IMR-90 (cell line): ENCODE measurements around the gene IL17RE. TPM values are rescaled to one million over a fixed set of nuclear protein-coding genes. Genes with fewer than 3 reads are reported as not detected.

Source experiments
- ATAC-seq: fragments of 200-7000 bp; cut with Tn5 transposase; 2 replicates; pipeline ENCODE4 v1.9.1; 2020; ENCODE audit warnings: low read depth, mild to moderate bottlenecking, moderate library complexity
- BruUV-seq: library from RNA; stranded (reverse); fragments of 400-500 nt; replicated peaks from 2 replicates; lab custom pipeline; 2021; lab: Mats Ljungman, UMichigan
- CTCF ChIA-PET: fragments of 300-600 bp; formaldehyde crosslinking; extraction: SDS; loops from one replicate; lab custom pipeline; 2021; ENCODE audit warnings: antibody characterized with exemption; lab: Yijun Ruan, JAX
- POLR2A ChIA-PET: fragments of 300-600 bp; sonication (Branson Sonifier 250); formaldehyde crosslinking; loops from one replicate; lab custom pipeline; 2022; ENCODE audit warnings: antibody characterized with exemption; ENCODE audit not compliant: unreplicated experiment; lab: Charles Lee
- DNase-seq: peaks from one replicate; pipeline ENCODE4 v3.0.0; 2013
- H2AFZ ChIP-seq: replicated peaks from 2 replicates; pipeline ENCODE3; 2013; ENCODE audit warnings: low read length, mild to moderate bottlenecking; ENCODE audit not compliant: poor library complexity
- H2AK5ac ChIP-seq: 2 replicates; pipeline ENCODE4 v1.6.1; 2013; ENCODE audit warnings: low read depth, low read length, inconsistent platforms
- H2AK9ac ChIP-seq: replicated peaks from 2 replicates; pipeline ENCODE3; 2013; ENCODE audit warnings: mild to moderate bottlenecking, low read depth, low read length, moderate library complexity; ENCODE audit not compliant: poor library complexity
- H2BK120ac ChIP-seq: 2 replicates; pipeline ENCODE4 v1.6.1; 2013; ENCODE audit warnings: low read depth, low read length, inconsistent platforms
- H2BK15ac ChIP-seq: 3 replicates; pipeline ENCODE4 v1.6.1; 2013; ENCODE audit warnings: low read depth, low read length, inconsistent platforms
- H2BK20ac ChIP-seq: 2 replicates; pipeline ENCODE4 v1.6.1; 2013; ENCODE audit warnings: low read depth, mild to moderate bottlenecking, inconsistent platforms, low read length, moderate library complexity
- H2BK5ac ChIP-seq: 2 replicates; pipeline ENCODE4 v1.6.1; 2013; ENCODE audit warnings: mild to moderate bottlenecking, low read depth, low read length, inconsistent platforms; ENCODE audit not compliant: poor library complexity, severe bottlenecking
- H3K14ac ChIP-seq: replicated peaks from 2 replicates; pipeline ENCODE4 v1.6.1; 2013; ENCODE audit warnings: low read depth, low read length, inconsistent platforms
- H3K18ac ChIP-seq: 2 replicates; pipeline ENCODE4 v1.6.1; 2013; ENCODE audit warnings: low read depth, low read length, control low read depth
- H3K23ac ChIP-seq: 2 replicates; pipeline ENCODE4 v1.6.1; 2013; ENCODE audit warnings: low read depth, low read length, inconsistent platforms
- H3K27ac ChIP-seq: 2 replicates; pipeline ENCODE4 v1.5.1; 2013; ENCODE audit warnings: mild to moderate bottlenecking, control low read depth, low read length; ENCODE audit not compliant: insufficient read depth
- H3K27me3 ChIP-seq: 2 replicates; pipeline ENCODE4 v1.6.1; 2013; ENCODE audit warnings: low read length; ENCODE audit not compliant: control insufficient read depth, insufficient read depth
- H3K36me3 ChIP-seq: 2 replicates; pipeline ENCODE4 v1.6.1; 2013; ENCODE audit warnings: low read length, mixed read lengths; ENCODE audit not compliant: control insufficient read depth, insufficient read depth
- H3K4ac ChIP-seq: 2 replicates; pipeline ENCODE4 v1.6.1; 2013; ENCODE audit warnings: low read depth, low read length, inconsistent platforms
- H3K4me1 ChIP-seq: 2 replicates; pipeline ENCODE4 v1.6.1; 2013; ENCODE audit warnings: low read length, mixed read lengths; ENCODE audit not compliant: control insufficient read depth, insufficient read depth
- H3K4me2 ChIP-seq: 2 replicates; pipeline ENCODE4 v1.6.1; 2013; ENCODE audit warnings: low read depth, mild to moderate bottlenecking, control low read depth, low read length, moderate library complexity
- H3K4me3 ChIP-seq: 2 replicates; pipeline ENCODE4 v1.5.1; 2013; ENCODE audit warnings: low read depth, mild to moderate bottlenecking, control low read depth, low read length, moderate library complexity; ENCODE audit not compliant: insufficient read depth
- H3K56ac ChIP-seq: 2 replicates; pipeline ENCODE4 v1.6.1; 2013; ENCODE audit warnings: low read length, inconsistent platforms; ENCODE audit not compliant: insufficient read depth; ENCODE audit errors: extremely low read depth
- H3K79me1 ChIP-seq, 2 experiments: 2 replicates each; pipeline ENCODE4 v1.6.1; 2013; ENCODE audit warnings: low read length in 2 of 2, inconsistent platforms in 1 of 2, low read depth in 1 of 2
- H3K9ac ChIP-seq: 2 replicates; pipeline ENCODE4 v1.6.1; 2013; ENCODE audit warnings: low read depth, low read length, control low read depth
- H3K9me1 ChIP-seq: 2 replicates; pipeline ENCODE4 v1.6.1; 2013; ENCODE audit warnings: low read length, inconsistent platforms; ENCODE audit not compliant: insufficient read depth
- H3K9me3 ChIP-seq: 2 replicates; pipeline ENCODE4 v1.6.1; 2013; ENCODE audit warnings: low read length; ENCODE audit not compliant: control insufficient read depth, insufficient read depth
- H4K20me1 ChIP-seq: 2 replicates; pipeline ENCODE4 v1.6.1; 2013; ENCODE audit warnings: low read length, inconsistent platforms; ENCODE audit not compliant: insufficient read depth
- H4K5ac ChIP-seq: 2 replicates; pipeline ENCODE4 v1.6.1; 2013; ENCODE audit warnings: mild to moderate bottlenecking, low read depth, low read length, control low read depth
- H4K8ac ChIP-seq, 2 experiments: 2 replicates each; pipeline ENCODE4 v1.6.1; 2013; ENCODE audit warnings: low read depth in 2 of 2, low read length in 2 of 2, control low read depth in 1 of 2, inconsistent platforms in 1 of 2
- H4K91ac ChIP-seq: 2 replicates; pipeline ENCODE4 v1.6.1; 2013; ENCODE audit warnings: low read depth, low read length, inconsistent platforms; ENCODE audit not compliant: insufficient read depth
- BHLHE40 ChIP-seq: fragments of 150-350 bp; IDR thresholded peaks from 2 replicates; pipeline ENCODE4 v1.6.1; 2016; ENCODE audit warnings: mild to moderate bottlenecking, low read depth, low read length
- CEBPB ChIP-seq: IDR thresholded peaks from 2 replicates; pipeline ENCODE4 v1.6.1; 2012; ENCODE audit warnings: low read depth, low read length, improper control_type of control experiment
- CHD1 ChIP-seq: IDR thresholded peaks from 2 replicates; pipeline ENCODE4 v1.6.1; 2012; ENCODE audit warnings: low read depth, low read length, improper control_type of control experiment
- FOS ChIP-seq: fragments of 150-350 bp; IDR thresholded peaks from 2 replicates; pipeline ENCODE4 v1.6.1; 2016; ENCODE audit warnings: low read depth, low read length
- MAFK ChIP-seq: IDR thresholded peaks from 2 replicates; pipeline ENCODE4 v1.6.1; 2012; ENCODE audit warnings: low read depth, low read length, improper control_type of control experiment
- NFE2L2 ChIP-seq: fragments of 150-350 bp; IDR thresholded peaks from 2 replicates; pipeline ENCODE4 v1.6.1; 2016; ENCODE audit warnings: low read depth, mild to moderate bottlenecking, low read length
- POLR2A ChIP-seq: IDR thresholded peaks from 2 replicates; pipeline ENCODE4 v1.6.1; 2012; ENCODE audit warnings: mild to moderate bottlenecking, low read depth, low read length
- RAD21 ChIP-seq: IDR thresholded peaks from 2 replicates; pipeline ENCODE4 v1.6.1; 2012; ENCODE audit warnings: low read length, improper control_type of control experiment
- RFX5 ChIP-seq: IDR thresholded peaks from 2 replicates; pipeline ENCODE4 v1.8.0; 2012; ENCODE audit warnings: low read depth, mild to moderate bottlenecking, low read length, moderate library complexity
- SMC3 ChIP-seq: fragments of 150-350 bp; IDR thresholded peaks from 2 replicates; pipeline ENCODE4 v1.6.1; 2016; ENCODE audit warnings: low read depth, mild to moderate bottlenecking, antibody characterized with exemption, low read length, moderate library complexity
- dilution Hi-C: fragments of 300-500 bp; cut with HindIII; formaldehyde crosslinking; loops from one replicate; pipeline ENCODE4 v1.14.3; 2018; ENCODE audit warnings: low sequenced_read_pairs; ENCODE audit not compliant: unreplicated experiment
- in situ Hi-C: fragments of 300-500 bp; cut with MboI; formaldehyde crosslinking; loops from 3 replicates; pipeline ENCODE4 v1.14.3; 2019; ENCODE audit warnings: low sequenced_read_pairs, inconsistent platforms, mixed read lengths
- intact Hi-C: fragments of 100-400 bp; cut with micrococcal nuclease; formaldehyde crosslinking; loops from 2 replicates; pipeline ENCODE4 v1.10.0; 2022
- polyA plus RNA-seq, 3 experiments: library from polyadenylated mRNA; depleted of rRNA; stranded (reverse); fragments of >200 nt; gene quantifications; 2 replicates each; pipeline ENCODE4 v1.2.3, GENCODE V29; 2012; ENCODE audit warnings: low replicate concordance in 1 of 3
- total RNA-seq: library from RNA; depleted of rRNA; stranded (reverse); fragments of >200 nt; gene quantifications from 2 replicates; pipeline ENCODE4 v1.2.3, GENCODE V29; 2012
- TF ChIP-seq, protein P1 (sequence below): conservative IDR thresholded peaks from 2 replicates; pipeline ENCODE4 v1.5.1; 2012; ENCODE audit warnings: mild to moderate bottlenecking, low read depth, low read length, improper control_type of control experiment
- TF ChIP-seq, protein P2 (sequence below): fragments of 150-350 bp; IDR thresholded peaks from 2 replicates; pipeline ENCODE4 v1.6.1; 2016; ENCODE audit warnings: low read depth, mild to moderate bottlenecking, low read length, moderate library complexity, borderline replicate concordance

IL17RE gene
- total and polyA plus RNA-seq, 2 of the 4 experiments (the other 2 are of a cell fraction) = 0.90 to 7.2 TPM

DNA sequence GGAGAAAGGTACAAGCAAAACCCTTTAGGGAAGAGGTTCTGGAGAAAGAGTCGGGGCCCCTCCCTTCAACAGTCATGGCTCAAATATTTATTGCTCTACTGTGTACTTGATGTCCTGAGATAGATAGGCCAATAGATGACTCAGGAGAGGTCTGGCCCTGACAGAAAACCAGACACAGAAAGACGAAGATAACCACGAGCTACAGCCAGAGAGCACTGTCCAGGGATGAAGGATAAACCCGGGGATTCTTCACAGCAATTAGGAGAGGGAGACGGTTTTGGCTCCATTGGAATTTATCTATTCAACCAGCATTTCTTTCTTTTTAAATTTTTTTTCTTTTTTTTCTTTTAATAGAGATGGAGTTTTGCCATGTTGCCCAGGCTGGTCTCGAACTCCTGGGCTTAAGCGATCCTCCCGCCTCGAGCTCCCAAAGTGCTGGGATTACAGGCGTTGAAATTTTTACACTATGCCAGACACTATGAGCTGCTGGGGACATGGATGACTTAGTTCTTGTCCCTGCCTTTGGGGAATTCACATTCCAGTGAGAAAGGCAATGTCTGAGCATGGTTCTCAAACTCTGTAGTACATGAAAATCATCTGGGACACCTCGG is 18.0 kb upstream of the IL17RE start (continued):
- TF ChIP-seq RAD21 = no peak
- no peak for TF ChIP-seq MAFK

DNA sequence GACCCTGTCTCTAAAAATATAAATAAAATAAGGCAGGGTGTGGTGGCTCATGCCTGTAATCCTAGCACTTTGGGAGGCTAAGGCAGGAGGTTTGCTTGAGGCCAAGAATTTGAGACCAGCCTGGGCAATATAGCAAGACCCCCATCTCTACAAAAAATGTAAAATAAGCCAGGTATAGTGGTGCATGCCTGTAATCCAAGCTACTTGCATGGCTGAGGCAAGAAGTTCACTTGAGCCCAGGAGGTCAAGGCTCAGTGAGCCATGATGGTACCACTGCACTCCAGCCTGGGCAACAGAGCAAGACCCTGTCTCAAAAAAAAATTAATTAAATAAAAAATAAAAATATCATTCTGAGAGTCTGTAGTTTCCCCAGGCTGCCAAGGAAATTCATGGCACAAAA is 16.3 kb upstream of the IL17RE start:
- no peak overlapping the region for H3K18ac ChIP-seq
- H3K4me2 ChIP-seq = no peak overlapping the region
- no peak overlapping the region for H2BK20ac ChIP-seq
- peaks cover 6% of the 10 kb centered on the region for H3K4me1 ChIP-seq
- H3K9ac ChIP-seq = no peak overlapping the region
- no peak overlapping the region for H4K5ac ChIP-seq
- H3K23ac ChIP-seq = no peak overlapping the region
- no peak overlapping the region for H2BK15ac ChIP-seq
- no peak overlapping the region for H3K14ac ChIP-seq
- H3K27me3 ChIP-seq = no peaks in the 10 kb centered on the region
- in situ Hi-C loops (no loop called here), intact Hi-C loops (no loop called here), dilution Hi-C loops (no loop called here)
- POLR2A ChIA-PET = no interaction called here
- H2AK5ac ChIP-seq = no peak overlapping the region
- H4K8ac ChIP-seq = no peak overlapping the region
- H3K36me3 ChIP-seq = no peaks in the 10 kb centered on the region
- no peaks in the 10 kb centered on the region for H3K9me1 ChIP-seq
- TF ChIP-seq CEBPB (no peak), CHD1 (no peak), POLR2A (no peak), FOS (no peak), BHLHE40 (no peak), SMC3 (no peak), NFE2L2 (no peak), RFX5 (no peak), MAFK (no peak)
- TF ChIP-seq, protein P1, sequence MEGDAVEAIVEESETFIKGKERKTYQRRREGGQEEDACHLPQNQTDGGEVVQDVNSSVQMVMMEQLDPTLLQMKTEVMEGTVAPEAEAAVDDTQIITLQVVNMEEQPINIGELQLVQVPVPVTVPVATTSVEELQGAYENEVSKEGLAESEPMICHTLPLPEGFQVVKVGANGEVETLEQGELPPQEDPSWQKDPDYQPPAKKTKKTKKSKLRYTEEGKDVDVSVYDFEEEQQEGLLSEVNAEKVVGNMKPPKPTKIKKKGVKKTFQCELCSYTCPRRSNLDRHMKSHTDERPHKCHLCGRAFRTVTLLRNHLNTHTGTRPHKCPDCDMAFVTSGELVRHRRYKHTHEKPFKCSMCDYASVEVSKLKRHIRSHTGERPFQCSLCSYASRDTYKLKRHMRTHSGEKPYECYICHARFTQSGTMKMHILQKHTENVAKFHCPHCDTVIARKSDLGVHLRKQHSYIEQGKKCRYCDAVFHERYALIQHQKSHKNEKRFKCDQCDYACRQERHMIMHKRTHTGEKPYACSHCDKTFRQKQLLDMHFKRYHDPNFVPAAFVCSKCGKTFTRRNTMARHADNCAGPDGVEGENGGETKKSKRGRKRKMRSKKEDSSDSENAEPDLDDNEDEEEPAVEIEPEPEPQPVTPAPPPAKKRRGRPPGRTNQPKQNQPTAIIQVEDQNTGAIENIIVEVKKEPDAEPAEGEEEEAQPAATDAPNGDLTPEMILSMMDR = no peak
- TF ChIP-seq, protein P2, sequence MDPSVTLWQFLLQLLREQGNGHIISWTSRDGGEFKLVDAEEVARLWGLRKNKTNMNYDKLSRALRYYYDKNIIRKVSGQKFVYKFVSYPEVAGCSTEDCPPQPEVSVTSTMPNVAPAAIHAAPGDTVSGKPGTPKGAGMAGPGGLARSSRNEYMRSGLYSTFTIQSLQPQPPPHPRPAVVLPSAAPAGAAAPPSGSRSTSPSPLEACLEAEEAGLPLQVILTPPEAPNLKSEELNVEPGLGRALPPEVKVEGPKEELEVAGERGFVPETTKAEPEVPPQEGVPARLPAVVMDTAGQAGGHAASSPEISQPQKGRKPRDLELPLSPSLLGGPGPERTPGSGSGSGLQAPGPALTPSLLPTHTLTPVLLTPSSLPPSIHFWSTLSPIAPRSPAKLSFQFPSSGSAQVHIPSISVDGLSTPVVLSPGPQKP = no peak
- no peak for ATAC-seq
- CTCF ChIA-PET = no interaction called here
- no peaks in the 10 kb centered on the region for H3K9me3 ChIP-seq
- no peak overlapping the region for H3K56ac ChIP-seq
- no peak overlapping the region for H2AFZ ChIP-seq
- no peak overlapping the region; the same call in 1 of the 2 replicates for H4K91ac ChIP-seq
- no peak overlapping the region for H2BK120ac ChIP-seq
- no TSS peak for BruUV-seq
- H3K4ac ChIP-seq = no peak overlapping the region
- H3K27ac ChIP-seq = no peak overlapping the region
- H3K4me3 ChIP-seq = no peak overlapping the region
- H2AK9ac ChIP-seq = no peak overlapping the region
- peaks cover 0 to 8% of the 10 kb centered on the region in 2 experiments; a peak in 2 of 4 replicates for H3K79me1 ChIP-seq
- no peak overlapping the region for H2BK5ac ChIP-seq
- no peaks in the 10 kb centered on the region for H4K20me1 ChIP-seq
- no peak for DNase-seq
